H1 (cell line): ENCODE results near the gene PLXDC2. TPM values are rescaled to one million over a fixed set of nuclear protein-coding genes. Genes with fewer than 3 reads are reported as not detected.

ENCODE experiments used
- CTCF ChIA-PET: fragments of 300-600 bp; sonication (Branson Sonifier 250); formaldehyde crosslinking; loops from one replicate; lab custom pipeline; 2021; ENCODE audit not compliant: partially characterized antibody; lab: Charles Lee
- POLR2A ChIA-PET: fragments of 300-600 bp; sonication (Branson Sonifier 250); formaldehyde crosslinking; loops from one replicate; lab custom pipeline; 2021; ENCODE audit warnings: inconsistent platforms; ENCODE audit not compliant: partially characterized antibody; lab: Charles Lee
- DNase-seq, 2 experiments: peaks; one replicate each; pipeline versions ENCODE4 v3.0.0 to v3.0.0-alpha.2; 2010 to 2022; ENCODE audit warnings: low spot score in 2 of 2, low read depth in 1 of 2, mixed read lengths in 1 of 2
- FAIRE-seq: peaks from 2 replicates; lab custom pipeline; 2011; peaks lifted over from hg19 to GRCh38; lab: Jason Lieb, UNC
- H2AFZ ChIP-seq: 2 replicates; pipeline ENCODE4 v1.8.1; 2012; ENCODE audit warnings: low read length, inconsistent platforms
- H2AK5ac ChIP-seq: 2 replicates; pipeline ENCODE4 v1.6.1; 2013; ENCODE audit warnings: low read depth, low read length
- H2BK120ac ChIP-seq: replicated peaks from 2 replicates; pipeline ENCODE3; 2013; ENCODE audit warnings: low read depth, low read length, inconsistent platforms
- H2BK12ac ChIP-seq: 2 replicates; pipeline ENCODE4 v1.6.1; 2013; ENCODE audit warnings: low read depth, low read length
- H2BK15ac ChIP-seq: 2 replicates; pipeline ENCODE4 v1.6.1; 2013; ENCODE audit warnings: low read length
- H2BK20ac ChIP-seq: 2 replicates; pipeline ENCODE4 v1.6.1; 2013; ENCODE audit warnings: low read length
- H2BK5ac ChIP-seq: 2 replicates; pipeline ENCODE4 v1.6.1; 2013; ENCODE audit warnings: low read depth, low read length
- H3K14ac ChIP-seq: 2 replicates; pipeline ENCODE4 v1.6.1; 2013; ENCODE audit warnings: inconsistent platforms; ENCODE audit not compliant: insufficient read length
- H3K18ac ChIP-seq: 2 replicates; pipeline ENCODE4 v1.6.1; 2013; ENCODE audit warnings: low read length; ENCODE audit errors: extremely low read depth
- H3K23ac ChIP-seq: 2 replicates; pipeline ENCODE4 v1.6.1; 2013; ENCODE audit warnings: inconsistent platforms; ENCODE audit not compliant: insufficient read length
- H3K23me2 ChIP-seq: 2 replicates; pipeline ENCODE4 v1.6.1; 2013; ENCODE audit warnings: low read depth, low read length
- H3K27ac ChIP-seq: 2 replicates; pipeline ENCODE4 v1.6.1; 2011; ENCODE audit warnings: low read depth, low read length, inconsistent platforms
- H3K27me3 ChIP-seq, 4 experiments: replicated peaks in 1 of 4; 1 replicate in 1 of 4; 2 replicates in 3 of 4; pipeline versions ENCODE4 v1.6.1 to v1.8.1; 2011 to 2013; ENCODE audit warnings: low read length in 3 of 4, mild to moderate bottlenecking in 3 of 4, inconsistent platforms in 2 of 4, mixed read lengths in 2 of 4, moderate library complexity in 1 of 4; ENCODE audit not compliant: control insufficient read depth in 3 of 4, insufficient read depth in 3 of 4; ENCODE audit errors: extremely low read depth in 1 of 4
- H3K36me3 ChIP-seq, 4 experiments: 2 replicates each; pipeline versions ENCODE4 v1.6.1 to v1.8.1; 2011 to 2013; ENCODE audit warnings: mild to moderate bottlenecking in 4 of 4, low read length in 3 of 4, moderate library complexity in 2 of 4, control low read depth in 1 of 4, inconsistent platforms in 1 of 4; ENCODE audit not compliant: insufficient read depth in 4 of 4, control insufficient read depth in 2 of 4
- H3K4ac ChIP-seq: replicated peaks from 2 replicates; pipeline ENCODE3; 2013; ENCODE audit warnings: low read length, low read depth, mixed read lengths, inconsistent platforms; ENCODE audit not compliant: insufficient read length
- H3K4me1 ChIP-seq, 4 experiments: replicated peaks in 1 of 4; 1 replicate in 1 of 4; 2 replicates in 3 of 4; pipeline versions ENCODE4 v1.6.1 to v1.8.1; 2011 to 2013; ENCODE audit warnings: low read length in 3 of 4, inconsistent platforms in 2 of 4, mixed read lengths in 1 of 4; ENCODE audit not compliant: insufficient read depth in 4 of 4, control insufficient read depth in 3 of 4
- H3K4me2 ChIP-seq, 2 experiments: 2 replicates each; pipeline versions ENCODE4 v1.6.1 to v1.8.1; 2011 to 2013; ENCODE audit warnings: low read depth in 2 of 2, low read length in 2 of 2, control low read depth in 1 of 2, inconsistent platforms in 1 of 2, mild to moderate bottlenecking in 1 of 2; ENCODE audit not compliant: insufficient read depth in 1 of 2
- H3K4me3 ChIP-seq, 4 experiments: fragments of 200-600, 300-600 bp in 1 of 4; sonication (generic), shearing (Covaris generic), sonication (Bioruptor Twin) in 1 of 4; 2 replicates each; pipeline versions ENCODE4 v1.5.1 to v1.8.1; 2011 to 2016; ENCODE audit warnings: low read length in 4 of 4, low read depth in 3 of 4, control low read depth in 2 of 4, inconsistent platforms in 2 of 4, mild to moderate bottlenecking in 2 of 4, mixed read lengths in 1 of 4, moderate library complexity in 1 of 4; ENCODE audit not compliant: insufficient read depth in 2 of 4; ENCODE audit errors: extremely low read depth in 1 of 4
- H3K56ac ChIP-seq: replicated peaks from 2 replicates; pipeline ENCODE3; 2013; ENCODE audit warnings: low read depth, mild to moderate bottlenecking, mixed read lengths, low read length, inconsistent platforms; ENCODE audit not compliant: insufficient read length
- H3K79me1 ChIP-seq: 2 replicates; pipeline ENCODE4 v1.6.1; 2013; ENCODE audit warnings: low read depth, low read length, control low read depth
- H3K79me2 ChIP-seq, 2 experiments: 2 replicates each; pipeline versions ENCODE4 v1.6.1 to v1.8.1; 2012 to 2013; ENCODE audit warnings: low read length in 2 of 2, mild to moderate bottlenecking in 2 of 2, inconsistent platforms in 1 of 2; ENCODE audit not compliant: insufficient read depth in 2 of 2, control insufficient read depth in 1 of 2
- H3K9ac ChIP-seq, 4 experiments: replicated peaks in 1 of 4; 1 replicate in 1 of 4; 2 replicates in 3 of 4; pipeline versions ENCODE4 v1.6.1 to v1.8.1; 2011 to 2013; ENCODE audit warnings: low read depth in 3 of 4, low read length in 3 of 4, control low read depth in 2 of 4, mild to moderate bottlenecking in 2 of 4, moderate library complexity in 2 of 4, inconsistent platforms in 1 of 4; ENCODE audit errors: extremely low read depth in 1 of 4
- H3K9me3 ChIP-seq, 2 experiments: 2 replicates each; pipeline versions ENCODE4 v1.6.1 to v1.8.1; 2012 to 2013; ENCODE audit warnings: mild to moderate bottlenecking in 2 of 2, moderate library complexity in 2 of 2, control low read depth in 1 of 2, inconsistent platforms in 1 of 2, low read depth in 1 of 2, low read length in 1 of 2, mixed read lengths in 1 of 2; ENCODE audit not compliant: insufficient read depth in 2 of 2
- H4K20me1 ChIP-seq, 2 experiments: replicated peaks in 1 of 2; 2 replicates each; pipeline versions ENCODE3 to v1.8.1; 2011 to 2013; ENCODE audit warnings: inconsistent platforms in 2 of 2, low read length in 2 of 2, mild to moderate bottlenecking in 1 of 2; ENCODE audit not compliant: insufficient read depth in 2 of 2, control insufficient read depth in 1 of 2
- H4K5ac ChIP-seq: 2 replicates; pipeline ENCODE4 v1.6.1; 2013; ENCODE audit warnings: low read length, low read depth, mixed read lengths, inconsistent platforms; ENCODE audit not compliant: insufficient read length
- H4K8ac ChIP-seq: 2 replicates; pipeline ENCODE4 v1.8.0; 2013; ENCODE audit warnings: mild to moderate bottlenecking, moderate library complexity, low read length, inconsistent platforms; ENCODE audit not compliant: insufficient read depth; ENCODE audit errors: extremely low read depth
- H4K91ac ChIP-seq: replicated peaks from 2 replicates; pipeline ENCODE3; 2013; ENCODE audit warnings: low read length, mixed read lengths, inconsistent platforms; ENCODE audit not compliant: insufficient read length
- BACH1 ChIP-seq: IDR thresholded peaks from 2 replicates; pipeline ENCODE4 v1.6.1; 2012; ENCODE audit warnings: low read length, improper control_type of control experiment
- GTF2F1 ChIP-seq: IDR thresholded peaks from 2 replicates; pipeline ENCODE4 v1.6.1; 2012; ENCODE audit warnings: low read depth, low read length, improper control_type of control experiment, borderline replicate concordance
- HDAC2 ChIP-seq, 2 experiments: fragments of 300-600 bp in 1 of 2; sonication (generic) in 1 of 2; IDR thresholded peaks; 2 replicates each; pipeline ENCODE4 v1.6.1; 2011 to 2012; ENCODE audit warnings: low read depth in 2 of 2, low read length in 2 of 2, mild to moderate bottlenecking in 2 of 2, moderate library complexity in 2 of 2, borderline replicate concordance in 1 of 2, inconsistent platforms in 1 of 2
- POLR2A ChIP-seq, 2 experiments: IDR thresholded peaks; 1 replicate in 1 of 2; 2 replicates in 1 of 2; pipeline ENCODE4 v1.6.1; 2011; ENCODE audit warnings: low read depth in 2 of 2, low read length in 2 of 2, mild to moderate bottlenecking in 2 of 2; ENCODE audit errors: control extremely low read depth in 1 of 2
- POU5F1 ChIP-seq: IDR thresholded peaks from 2 replicates; pipeline ENCODE4 v1.6.1; 2011; ENCODE audit warnings: low read depth, mild to moderate bottlenecking, low read length, moderate library complexity
- RFX5 ChIP-seq: IDR thresholded peaks from 2 replicates; pipeline ENCODE4 v1.6.1; 2011; ENCODE audit warnings: low read depth, low read length, improper control_type of control experiment, borderline replicate concordance
- SAP30 ChIP-seq: fragments of 300-600 bp; sonication (generic); IDR thresholded peaks from 2 replicates; pipeline ENCODE4 v1.7.1; 2012; ENCODE audit warnings: low read length, moderate library complexity, mild to moderate bottlenecking, inconsistent platforms; ENCODE audit not compliant: insufficient read depth, insufficient replicate concordance
- SP1 ChIP-seq: IDR thresholded peaks from 2 replicates; pipeline ENCODE4 v1.6.1; 2011; ENCODE audit warnings: low read depth, low read length
- SP2 ChIP-seq: IDR thresholded peaks from 2 replicates; pipeline ENCODE4 v1.6.1; 2012; ENCODE audit warnings: mild to moderate bottlenecking, low read length, inconsistent platforms
- TEAD4 ChIP-seq: IDR thresholded peaks from 2 replicates; pipeline ENCODE4 v1.6.1; 2012; ENCODE audit warnings: low read depth, low read length, inconsistent platforms, mixed read lengths
- WGBS, 2 experiments: shearing (Covaris generic) in 1 of 2; methylation state at CpG; one replicate each; pipeline versions ENCODE4 v1.1.6 to v1.1.7; 2013 to 2015; ENCODE audit warnings: low lambda C conversion rate in 2 of 2, mixed read lengths in 2 of 2, inconsistent platforms in 1 of 2, low coverage in 1 of 2, missing lambda C conversion rate in 1 of 2; ENCODE audit not compliant: insufficient replicate concordance in 2 of 2, insufficient coverage in 1 of 2, insufficient read length in 1 of 2; ENCODE audit errors: extremely low coverage in 1 of 2, missing lambda C conversion rate in 1 of 2; 5-methylcytosine and 5-hydroxymethylcytosine counted together
- polyA plus RNA-seq, 7 experiments: library from polyadenylated mRNA; depleted of rRNA in 3 of 7; stranded (reverse) in 5 of 7; unstranded in 2 of 7; fragments of >200 nt in 5 of 7; fragments of 200-250 nt in 2 of 7; gene quantifications; 1 replicate in 5 of 7; 2 replicates in 1 of 7; 4 replicates in 1 of 7; pipeline versions ENCODE4 v1.2.1 to v1.2.3, GENCODE V29; 2011 to 2013; ENCODE audit warnings: missing spikeins in 2 of 7, mixed read lengths in 2 of 7
- total RNA-seq: library from RNA; stranded (reverse); fragmentation: NEBNext Ultra II Directional; extraction: Animal tissue kit (Norgen Biotek cat#: 25700); gene quantifications from 2 replicates; pipeline ENCODE4 v1.2.1, GENCODE V29; 2021

PLXDC2 gene
- total and polyA plus RNA-seq, 2 of the 8 experiments (the other 6 are each of a cell fraction or from before 2014, with no cell fraction given), result 23.0 to 40.5 TPM

- 93 to 100% methylated on average over 2 to 3 of the region's 3 CpGs for WGBS, 2 experiments
- CTCF ChIA-PET, result no interaction called here
- H2BK120ac ChIP-seq, result no peak overlapping the region
- H3K9me3 ChIP-seq, result no peaks in the 10 kb centered on the region
- no peak overlapping the region for H4K5ac ChIP-seq
- no peak overlapping the region for H4K91ac ChIP-seq
- no peak overlapping the region for H2BK20ac ChIP-seq
- POLR2A ChIA-PET, result interaction anchor here (0.6 kb wide), 1 partner anchor 1033 kb away, joined by 4 read pairs; no protein-coding TSS in a partner anchor
- no peaks in the 10 kb centered on the region; the same call in none of the 2 replicates for H3K79me1 ChIP-seq
- no peak overlapping the region for H2AK5ac ChIP-seq
- no peak overlapping the region for H2BK15ac ChIP-seq
- no peak overlapping the region for H3K4me3 ChIP-seq
- H3K27me3 ChIP-seq, result no peaks in the 10 kb centered on the region
- H3K4ac ChIP-seq, result no peak overlapping the region
- H4K8ac ChIP-seq, result no peak overlapping the region
- FAIRE-seq (no peak), DNase-seq (no peak)
- H3K23me2 ChIP-seq, result no peaks in the 10 kb centered on the region
- no peak overlapping the region for H3K27ac ChIP-seq
- no peak overlapping the region for H3K9ac ChIP-seq
- no peak overlapping the region for H3K56ac ChIP-seq
- H3K14ac ChIP-seq, result no peak overlapping the region
- TF ChIP-seq RFX5 (no peak), SP2 (no peak), TEAD4 (no peak), GTF2F1 (no peak), BACH1 (no peak), POLR2A (IDR thresholded peaks at IDR 0.05; ENCODE audit: control extremely low read depth in 1 of 2, low read depth in 2 of 2, low read length in 2 of 2) (no peak), SP1 (no peak), SAP30 (no peak), HDAC2 (IDR thresholded peaks at IDR 0.05; ENCODE audit: borderline replicate concordance in 1 of 2, low read depth in 2 of 2, low read length in 2 of 2) (no peak), POU5F1 (no peak)
- TF ChIP-seq, all 59 proteins: peak for 0
- Histone ChIP-seq H3K4me2 (no peak overlapping the region), H3K18ac (no peak overlapping the region), H2BK12ac (no peak overlapping the region), H4K20me1 (no peaks in the 10 kb centered on the region), H3K4me1 (peaks cover 0 to 17% (median 10%) of the 10 kb centered on the region in 4 experiments; a peak in 6 of 7 replicates), H2AFZ (no peak overlapping the region), H3K79me2 (peaks cover 0 to 56% of the 10 kb centered on the region in 2 experiments; a peak in 2 of 4 replicates), H2BK5ac (no peak overlapping the region), H3K36me3 (no peaks in the 10 kb centered on the region), H3K23ac (no peak overlapping the region)
Observed at GRCh38 chr10:19915816-19916215, 99.6 kb downstream of the PLXDC2 start.
